IPS-18a (cell line): ENCODE data around the gene ZGLP1.
A peak's percentile ranks its signal among the peaks of the same experiment; 100 is the strongest.

ENCODE experiments used
- H3K27ac ChIP-seq: one replicate; pipeline ENCODE4 v1.5.1; 2013; ENCODE audit warnings: low read length
- H3K27me3 ChIP-seq: one replicate; pipeline ENCODE4 v1.6.1; 2013; ENCODE audit warnings: mild to moderate bottlenecking, low read length; ENCODE audit not compliant: control insufficient read depth, insufficient read depth
- H3K36me3 ChIP-seq: one replicate; pipeline ENCODE4 v1.6.1; 2013; ENCODE audit warnings: low read depth, low read length; ENCODE audit not compliant: control insufficient read depth
- H3K4me1 ChIP-seq: one replicate; pipeline ENCODE4 v1.6.1; 2013; ENCODE audit warnings: low read depth, low read length; ENCODE audit not compliant: control insufficient read depth
- H3K4me3 ChIP-seq: one replicate; pipeline ENCODE4 v1.5.1; 2013; ENCODE audit warnings: low read length
- H3K9ac ChIP-seq: one replicate; pipeline ENCODE4 v1.6.1; 2013; ENCODE audit warnings: mild to moderate bottlenecking, low read length, moderate library complexity
- H3K9me3 ChIP-seq: one replicate; pipeline ENCODE4 v1.6.1; 2013; ENCODE audit warnings: low read depth, low read length; ENCODE audit not compliant: control insufficient read depth

ZGLP1 gene

GRCh38 chr19:10321874-10322835, 12.5 kb upstream of the ZGLP1 start:
- H3K4me1 ChIP-seq: no peaks in the 10 kb centered on the region
- H3K27ac ChIP-seq: no peak overlapping the region
- H3K9me3 ChIP-seq: no peaks in the 10 kb centered on the region
- H3K27me3 ChIP-seq: no peaks in the 10 kb centered on the region
- H3K9ac ChIP-seq: no peak overlapping the region
- peaks cover 68% of the 10 kb centered on the region for H3K36me3 ChIP-seq
- H3K4me3 ChIP-seq: no peak overlapping the region

GRCh38 chr19:10321417-10321797, 11.8 kb upstream of the ZGLP1 start:
- H3K4me3 ChIP-seq: no peak overlapping the region
- H3K27ac ChIP-seq: no peak overlapping the region
- peaks cover 63% of the 10 kb centered on the region for H3K36me3 ChIP-seq
- H3K27me3 ChIP-seq: no peaks in the 10 kb centered on the region
- no peaks in the 10 kb centered on the region for H3K4me1 ChIP-seq
- no peaks in the 10 kb centered on the region for H3K9me3 ChIP-seq
- H3K9ac ChIP-seq: no peak overlapping the region

- H3K9ac ChIP-seq: no peak overlapping the region
- H3K27me3 ChIP-seq: no peaks in the 10 kb centered on the region
- H3K36me3 ChIP-seq: peaks cover 59% of the 10 kb centered on the region
- H3K27ac ChIP-seq: no peak overlapping the region
- no peaks in the 10 kb centered on the region for H3K9me3 ChIP-seq
- H3K4me3 ChIP-seq: no peak overlapping the region
- H3K4me1 ChIP-seq: peaks cover 3% of the 10 kb centered on the region
Measured at GRCh38 chr19:10320602-10321416, 11.2 kb upstream of the ZGLP1 start.

- no peaks in the 10 kb centered on the region for H3K27me3 ChIP-seq
- H3K9me3 ChIP-seq: no peaks in the 10 kb centered on the region
- H3K9ac ChIP-seq: no peak overlapping the region
- H3K36me3 ChIP-seq: peaks cover 42% of the 10 kb centered on the region
- no peak overlapping the region for H3K27ac ChIP-seq
- H3K4me1 ChIP-seq: peaks cover 3% of the 10 kb centered on the region
- H3K4me3 ChIP-seq: no peak overlapping the region
Measured at GRCh38 chr19:10318807-10319682, 9.4 kb upstream of the ZGLP1 start.

GRCh38 chr19:10317857-10318462, 8.3 kb upstream of the ZGLP1 start:
- H3K27me3 ChIP-seq: no peaks in the 10 kb centered on the region
- peaks cover 3% of the 10 kb centered on the region for H3K4me1 ChIP-seq
- no peak overlapping the region for H3K4me3 ChIP-seq
- no peak overlapping the region for H3K9ac ChIP-seq
- no peak overlapping the region for H3K27ac ChIP-seq
- H3K9me3 ChIP-seq: no peaks in the 10 kb centered on the region
- H3K36me3 ChIP-seq: peaks cover 36% of the 10 kb centered on the region

GRCh38 chr19:10317045-10317856, 7.6 kb upstream of the ZGLP1 start:
- Histone ChIP-seq H3K36me3 (peaks cover 31% of the 10 kb centered on the region), H3K9ac (no peak overlapping the region), H3K27ac (no peak overlapping the region), H3K4me1 (peaks cover 3% of the 10 kb centered on the region), H3K9me3 (no peaks in the 10 kb centered on the region), H3K27me3 (no peaks in the 10 kb centered on the region), H3K4me3 (no peak overlapping the region)

- no peaks in the 10 kb centered on the region for H3K9me3 ChIP-seq
- peaks cover 23% of the 10 kb centered on the region for H3K36me3 ChIP-seq
- H3K4me1 ChIP-seq: peaks cover 3% of the 10 kb centered on the region
- H3K27me3 ChIP-seq: no peaks in the 10 kb centered on the region
- peak overlapping the region; percentile 79 for H3K4me3 ChIP-seq
- no peak overlapping the region for H3K9ac ChIP-seq
- H3K27ac ChIP-seq: no peak overlapping the region
Measured at GRCh38 chr19:10316229-10317044, 6.8 kb upstream of the ZGLP1 start.

- Histone ChIP-seq H3K9me3 (no peaks in the 10 kb centered on the region), H3K4me1 (peaks cover 3% of the 10 kb centered on the region), H3K27ac (peak within 1 kb of the TSS; percentile 35), H3K9ac (peak within 1 kb of the TSS; percentile 55), H3K27me3 (no peaks in the 10 kb centered on the region), H3K36me3 (peaks cover 16% of the 10 kb centered on the region), H3K4me3 (peak within 1 kb of the TSS; percentile 79)
Measured at GRCh38 chr19:10315335-10316214, 6.0 kb upstream of the ZGLP1 start, which contains the start of gene FDX2. TSS of gene FDX2 (minus strand) at chr19:10316015. CDS start at chr19:10315996, 19 bp downstream.

- Histone ChIP-seq H3K9ac (no peak overlapping the region), H3K9me3 (no peaks in the 10 kb centered on the region), H3K4me3 (no peak overlapping the region), H3K36me3 (peaks cover 6% of the 10 kb centered on the region), H3K27me3 (no peaks in the 10 kb centered on the region), H3K4me1 (no peaks in the 10 kb centered on the region), H3K27ac (no peak overlapping the region)
Measured at GRCh38 chr19:10306327-10306726, 3.3 kb downstream of the ZGLP1 start.
